Epithelial cell of esophagus (primary cell): ENCODE measurements around the gene AKAP7.
"Not testable (repeated sequence)": the region's sequence is repeated elsewhere in the genome, so short reads cannot be mapped to it uniquely, and the experiment has no call there.

Experiments used
- DNase-seq: peaks from one replicate; pipeline ENCODE4 v3.0.0; 2010; ENCODE audit warnings: low read depth
- H3K4me3 ChIP-seq: 2 replicates; pipeline ENCODE4 v1.5.1; 2011; ENCODE audit warnings: mild to moderate bottlenecking, low read length, control low read depth
- CTCF ChIP-seq: IDR thresholded peaks from 2 replicates; pipeline ENCODE4 v1.5.1; 2011; ENCODE audit warnings: low read depth, mild to moderate bottlenecking, low read length, control low read depth, inconsistent platforms; ENCODE audit not compliant: insufficient read depth; ENCODE audit errors: missing control alignments

AKAP7 gene

GRCh38 chr6:131135244-131136020 lies at the start of gene AKAP7:
Gene AKAP7 (plus strand): TSS chr6:131135467. CDS start chr6:131135764, 297 bp downstream.
- H3K4me3 ChIP-seq = peak within 1 kb of the TSS; percentile 55
- no peak for TF ChIP-seq CTCF
- DNase-seq = peak; percentile 51

- H3K4me3 ChIP-seq, DNase-seq: not testable (repeated sequence)
Measured at GRCh38 chr6:131090339-131090738, 44.9 kb upstream of the AKAP7 start.

- not testable (repeated sequence) for DNase-seq, H3K4me3 ChIP-seq
Measured at GRCh38 chr6:131091944-131092343, 43.3 kb upstream of the AKAP7 start.

- no peak overlapping the region for H3K4me3 ChIP-seq
- no peak for TF ChIP-seq CTCF
- no peak for DNase-seq
Measured at GRCh38 chr6:131093334-131093733, 41.9 kb upstream of the AKAP7 start.

- H3K4me3 ChIP-seq = no peak overlapping the region
- DNase-seq = no peak
- no peak for TF ChIP-seq CTCF
Measured at GRCh38 chr6:131096786-131097185, 38.5 kb upstream of the AKAP7 start.

- DNase-seq = peak; percentile 30
- H3K4me3 ChIP-seq = no peak overlapping the region
- TF ChIP-seq CTCF = no peak
Measured at GRCh38 chr6:131101911-131102680, 33.2 kb upstream of the AKAP7 start.

GRCh38 chr6:131103296-131103695 lies 32.0 kb upstream of the AKAP7 start:
- no peak overlapping the region for H3K4me3 ChIP-seq
- no peak for DNase-seq
- no peak for TF ChIP-seq CTCF

GRCh38 chr6:131103901-131104300 lies 31.4 kb upstream of the AKAP7 start:
- no peak for TF ChIP-seq CTCF
- H3K4me3 ChIP-seq = no peak overlapping the region
- no peak for DNase-seq
